Neuronal stem cell (in vitro differentiated cells): ENCODE measurements around the gene F8A1.
"Not testable (repeated sequence)": the region's sequence is repeated elsewhere in the genome, so short reads cannot be mapped to it uniquely, and the experiment has no call there.

Experiments
- DNase-seq: peaks from one replicate; pipeline ENCODE4 v3.0.0-alpha.2; 2013; ENCODE audit warnings: low spot score
- H2AFZ ChIP-seq: one replicate; pipeline ENCODE4 v1.6.1; 2013; ENCODE audit warnings: mild to moderate bottlenecking, low read length, inconsistent platforms
- H2AK5ac ChIP-seq: 2 replicates; pipeline ENCODE4 v1.6.1; 2013; ENCODE audit warnings: low read depth, mild to moderate bottlenecking, inconsistent platforms, low read length, moderate library complexity, mixed read lengths
- H2BK120ac ChIP-seq: 2 replicates; pipeline ENCODE4 v1.6.1; 2013; ENCODE audit warnings: low read depth, mild to moderate bottlenecking, inconsistent platforms, low read length, moderate library complexity, mixed read lengths
- H2BK12ac ChIP-seq: one replicate; pipeline ENCODE4 v1.6.1; 2013; ENCODE audit warnings: low read length, inconsistent platforms
- H2BK15ac ChIP-seq: 2 replicates; pipeline ENCODE4 v1.6.1; 2013; ENCODE audit warnings: mild to moderate bottlenecking, low read length, inconsistent platforms, mixed read lengths
- H2BK5ac ChIP-seq: one replicate; pipeline ENCODE4 v1.6.1; 2013; ENCODE audit warnings: inconsistent platforms, mild to moderate bottlenecking, low read length, moderate library complexity
- H3K14ac ChIP-seq: one replicate; pipeline ENCODE4 v1.6.1; 2013; ENCODE audit warnings: low read length, inconsistent platforms
- H3K18ac ChIP-seq: 2 replicates; pipeline ENCODE4 v1.6.1; 2013; ENCODE audit warnings: low read length, inconsistent platforms
- H3K23ac ChIP-seq: 2 replicates; pipeline ENCODE4 v1.6.1; 2013; ENCODE audit warnings: low read depth, mild to moderate bottlenecking, mixed read lengths, low read length, inconsistent platforms; ENCODE audit not compliant: poor library complexity
- H3K27ac ChIP-seq: replicated peaks from 3 replicates; pipeline ENCODE4 v1.5.1; 2013; ENCODE audit warnings: low read length, inconsistent platforms
- H3K27me3 ChIP-seq, 3 experiments: 2 replicates each; pipeline ENCODE4 v1.6.1; 2013; ENCODE audit warnings: low read length in 3 of 3, mild to moderate bottlenecking in 2 of 3, inconsistent platforms in 1 of 3, low read depth in 1 of 3, mixed read lengths in 1 of 3, moderate library complexity in 1 of 3; ENCODE audit not compliant: control insufficient read depth in 3 of 3, insufficient read depth in 3 of 3
- H3K36me3 ChIP-seq, 2 donors: replicated peaks in 1 of 2; 2 replicates each; pipeline ENCODE4 v1.6.1; 2013; ENCODE audit warnings: low read length in 2 of 2; ENCODE audit not compliant: control insufficient read depth in 2 of 2, insufficient read depth in 2 of 2
- H3K4ac ChIP-seq: 2 replicates; pipeline ENCODE4 v1.6.1; 2013; ENCODE audit warnings: inconsistent platforms, mild to moderate bottlenecking, low read length, moderate library complexity
- H3K4me1 ChIP-seq, 2 donors: 1 replicate in 1 of 2; 2 replicates in 1 of 2; pipeline ENCODE4 v1.6.1; 2013; ENCODE audit warnings: low read length in 2 of 2, low read depth in 1 of 2; ENCODE audit not compliant: control insufficient read depth in 2 of 2, insufficient read depth in 1 of 2
- H3K4me2 ChIP-seq: one replicate; pipeline ENCODE4 v1.6.1; 2013; ENCODE audit warnings: mild to moderate bottlenecking, low read length, inconsistent platforms; ENCODE audit not compliant: insufficient read depth, poor library complexity, severe bottlenecking
- H3K4me3 ChIP-seq, 2 donors: 2 replicates each; pipeline ENCODE4 v1.5.1; 2013; ENCODE audit warnings: low read length in 2 of 2, mild to moderate bottlenecking in 2 of 2, inconsistent platforms in 1 of 2, moderate library complexity in 1 of 2
- H3K79me1 ChIP-seq: one replicate; pipeline ENCODE4 v1.6.1; 2013; ENCODE audit warnings: low read depth, mild to moderate bottlenecking, inconsistent platforms, low read length, moderate library complexity
- H3K9ac ChIP-seq: one replicate; pipeline ENCODE4 v1.6.1; 2013; ENCODE audit warnings: mild to moderate bottlenecking, low read depth, low read length, inconsistent platforms; ENCODE audit not compliant: poor library complexity
- H3K9me3 ChIP-seq, 2 donors: replicated peaks in 1 of 2; 2 replicates each; pipeline versions ENCODE3 to v1.6.1; 2013; ENCODE audit warnings: low read length in 2 of 2, mild to moderate bottlenecking in 2 of 2, inconsistent platforms in 1 of 2, low read depth in 1 of 2, mixed read lengths in 1 of 2, moderate library complexity in 1 of 2; ENCODE audit not compliant: control insufficient read depth in 2 of 2, insufficient read depth in 1 of 2
- H4K8ac ChIP-seq: one replicate; pipeline ENCODE4 v1.6.1; 2013; ENCODE audit warnings: low read depth, mild to moderate bottlenecking, inconsistent platforms, low read length, moderate library complexity
- H4K91ac ChIP-seq: one replicate; pipeline ENCODE4 v1.6.1; 2013; ENCODE audit warnings: low read length, low read depth, mild to moderate bottlenecking, inconsistent platforms; ENCODE audit not compliant: poor library complexity
- WGBS, 2 donors: extraction: QIAGEN DNeasy Blood & Tissue Kit; methylation state at CpG; one replicate each; pipeline ENCODE4 v1.1.7; 2013; ENCODE audit warnings: missing lambda C conversion rate in 2 of 2, mixed read lengths in 1 of 2; ENCODE audit not compliant: insufficient read length in 2 of 2, insufficient replicate concordance in 1 of 2; ENCODE audit errors: extremely low coverage in 2 of 2; 5-methylcytosine and 5-hydroxymethylcytosine counted together

The F8A1 gene

DNA sequence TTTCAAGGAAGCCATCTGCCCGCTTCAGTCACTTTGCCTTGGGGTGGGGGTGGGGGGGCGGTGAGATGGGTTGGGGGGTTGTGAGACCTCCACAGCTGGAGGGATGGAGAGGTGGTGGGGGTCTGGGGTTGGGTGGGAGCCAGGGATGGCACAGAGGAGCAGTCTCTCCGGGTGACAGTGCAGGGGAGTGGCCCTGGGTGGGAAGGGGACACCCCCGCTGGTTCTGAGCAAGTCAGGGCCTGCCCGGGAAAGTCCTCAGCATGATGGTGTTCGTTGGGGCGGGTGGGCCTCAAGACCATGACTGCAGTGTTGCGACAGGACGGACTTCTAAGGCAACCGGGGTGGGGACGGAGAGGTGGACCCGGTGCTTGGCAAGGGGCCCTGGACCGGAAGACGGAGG is 606 bp upstream of the F8A1 start:
- H2BK120ac ChIP-seq, H3K9ac ChIP-seq, DNase-seq: not testable (repeated sequence)

GRCh38 chrX:154886789-154887221 is 650 bp downstream of the F8A1 start:
- not testable (repeated sequence) for H3K4me2 ChIP-seq, H3K23ac ChIP-seq, H3K4me3 ChIP-seq, H2BK5ac ChIP-seq, H4K91ac ChIP-seq, H3K4ac ChIP-seq, H3K18ac ChIP-seq, H3K36me3 ChIP-seq, H3K9ac ChIP-seq, H2BK12ac ChIP-seq, H3K27me3 ChIP-seq, H3K14ac ChIP-seq, H2BK120ac ChIP-seq, H2AK5ac ChIP-seq, H3K27ac ChIP-seq, H3K4me1 ChIP-seq, DNase-seq, H2AFZ ChIP-seq, H3K9me3 ChIP-seq, H3K79me1 ChIP-seq, H2BK15ac ChIP-seq, H4K8ac ChIP-seq
- WGBS, 2 donors: no CpG with 5 or more reads among the region's 62 CpGs

More for the DNA sequence above, 606 bp upstream of the F8A1 start:
- not testable (repeated sequence) for H3K4me3 ChIP-seq, H2BK12ac ChIP-seq, H2AFZ ChIP-seq, H2BK5ac ChIP-seq, H3K79me1 ChIP-seq, H3K27me3 ChIP-seq, H3K4me1 ChIP-seq, H3K9me3 ChIP-seq, H3K36me3 ChIP-seq, H3K14ac ChIP-seq, H3K23ac ChIP-seq, H3K4ac ChIP-seq, H2AK5ac ChIP-seq, H2BK15ac ChIP-seq, H3K27ac ChIP-seq, H4K8ac ChIP-seq, H3K4me2 ChIP-seq, H3K18ac ChIP-seq, H4K91ac ChIP-seq
- WGBS, 2 donors: no CpG with 5 or more reads among the region's 14 CpGs

GRCh38 chrX:154890990-154891639 is 5.0 kb downstream of the F8A1 start:
- Histone ChIP-seq H4K91ac (no peak overlapping the region), H2AFZ (no peak overlapping the region), H3K4ac (no peak overlapping the region), H3K79me1 (no peaks in the 10 kb centered on the region), H3K27me3 (peaks cover 0 to 4% (median 0%) of the 10 kb centered on the region in 3 experiments), H3K23ac (no peak overlapping the region), H2AK5ac (no peak overlapping the region), H3K14ac (no peak overlapping the region), H4K8ac (no peak overlapping the region), H3K4me1 (no peaks in the 10 kb centered on the region), H3K36me3 (no peaks in the 10 kb centered on the region), H2BK5ac (no peak overlapping the region), H3K9ac (no peak overlapping the region), H3K18ac (no peak overlapping the region), H3K4me3 (no peak overlapping the region), H2BK120ac (no peak overlapping the region), H3K27ac (no peak overlapping the region), H2BK15ac (no peak overlapping the region), H3K9me3 (no peaks in the 10 kb centered on the region), H3K4me2 (no peak overlapping the region), H2BK12ac (no peak overlapping the region)
- no peak for DNase-seq
- WGBS, 2 donors: no CpG with 5 or more reads among the region's 1 CpG

GRCh38 chrX:154892296-154892695 is 6.1 kb downstream of the F8A1 start:
- no peak overlapping the region for H2BK12ac ChIP-seq
- H3K4me1 ChIP-seq: no peaks in the 10 kb centered on the region
- DNase-seq: no peak
- no CpG with 5 or more reads among the region's 1 CpG for WGBS, 2 donors
- no peak overlapping the region for H2BK120ac ChIP-seq
- no peak overlapping the region for H2AK5ac ChIP-seq
- no peak overlapping the region for H4K8ac ChIP-seq
- no peak overlapping the region for H3K4me2 ChIP-seq
- H2AFZ ChIP-seq: no peak overlapping the region
- no peak overlapping the region for H3K14ac ChIP-seq
- H3K27me3 ChIP-seq: peaks cover 0 to 4% (median 0%) of the 10 kb centered on the region in 3 experiments
- H2BK5ac ChIP-seq: no peak overlapping the region
- no peak overlapping the region for H3K4ac ChIP-seq
- H3K79me1 ChIP-seq: no peaks in the 10 kb centered on the region
- H3K36me3 ChIP-seq: no peaks in the 10 kb centered on the region
- H3K9me3 ChIP-seq: no peaks in the 10 kb centered on the region
- H4K91ac ChIP-seq: no peak overlapping the region
- H3K9ac ChIP-seq: no peak overlapping the region
- H3K23ac ChIP-seq: no peak overlapping the region
- no peak overlapping the region for H3K4me3 ChIP-seq
- no peak overlapping the region for H2BK15ac ChIP-seq
- no peak overlapping the region for H3K27ac ChIP-seq
- no peak overlapping the region for H3K18ac ChIP-seq
